ENCODE measurements around the gene SSTR1.

The SSTR1 gene

GRCh38 chr14:38211255-38211735 lies 3.6 kb downstream of the SSTR1 start:
- H3K27me3 ChIP-seq (ENCODE audit: control insufficient read depth, insufficient read depth, low read length): peaks cover 100% of the 10 kb centered on the region
- H3K4me3 ChIP-seq (ENCODE audit: low read depth, low read length): peak overlapping the region; percentile 46
- no peak overlapping the region for H3K27ac ChIP-seq (ENCODE audit: low read depth, low read length)
- no peaks in the 10 kb centered on the region for H3K9me3 ChIP-seq (ENCODE audit: control insufficient read depth, insufficient read depth, low read length)
- H3K4me1 ChIP-seq (ENCODE audit: control insufficient read depth, insufficient read depth, low read length): peaks cover 19% of the 10 kb centered on the region
- no peaks in the 10 kb centered on the region for H3K36me3 ChIP-seq (ENCODE audit: control insufficient read depth, insufficient read depth, low read length)
- H3K9ac ChIP-seq (ENCODE audit: low read depth, low read length): no peak overlapping the region

DNA sequence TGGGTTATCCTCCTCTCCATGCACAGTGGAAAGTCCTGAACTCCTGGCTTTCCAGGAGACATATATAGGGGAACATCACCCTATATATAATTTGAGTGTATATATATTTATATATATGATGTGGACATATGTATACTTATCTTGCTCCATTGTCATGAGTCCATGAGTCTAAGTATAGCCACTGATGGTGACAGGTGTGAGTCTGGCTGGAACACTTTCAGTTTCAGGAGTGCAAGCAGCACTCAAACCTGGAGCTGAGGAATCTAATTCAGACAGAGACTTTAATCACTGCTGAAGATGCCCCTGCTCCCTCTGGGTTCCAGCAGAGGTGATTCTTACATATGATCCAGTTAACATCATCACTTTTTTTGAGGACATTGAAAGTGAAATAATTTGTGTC lies 4.4 kb downstream of the SSTR1 start:
- H3K27me3 ChIP-seq (ENCODE audit: control insufficient read depth, insufficient read depth, low read length): peaks cover 100% of the 10 kb centered on the region
- no peak overlapping the region for H3K27ac ChIP-seq (ENCODE audit: low read depth, low read length)
- no peaks in the 10 kb centered on the region for H3K9me3 ChIP-seq (ENCODE audit: control insufficient read depth, insufficient read depth, low read length)
- no peak overlapping the region for H3K9ac ChIP-seq (ENCODE audit: low read depth, low read length)
- H3K4me1 ChIP-seq (ENCODE audit: control insufficient read depth, insufficient read depth, low read length): peaks cover 19% of the 10 kb centered on the region
- H3K36me3 ChIP-seq (ENCODE audit: control insufficient read depth, insufficient read depth, low read length): no peaks in the 10 kb centered on the region
- H3K4me3 ChIP-seq (ENCODE audit: low read depth, low read length): no peak overlapping the region

GRCh38 chr14:38213001-38213400 lies 5.3 kb downstream of the SSTR1 start:
- Histone ChIP-seq H3K4me1 (ENCODE audit: control insufficient read depth, insufficient read depth, low read length) (peaks cover 26% of the 10 kb centered on the region), H3K27me3 (ENCODE audit: control insufficient read depth, insufficient read depth, low read length) (peaks cover 100% of the 10 kb centered on the region), H3K9ac (ENCODE audit: low read depth, low read length) (no peak overlapping the region), H3K36me3 (ENCODE audit: control insufficient read depth, insufficient read depth, low read length) (no peaks in the 10 kb centered on the region), H3K27ac (ENCODE audit: low read depth, low read length) (no peak overlapping the region), H3K4me3 (ENCODE audit: low read depth, low read length) (no peak overlapping the region), H3K9me3 (ENCODE audit: control insufficient read depth, insufficient read depth, low read length) (no peaks in the 10 kb centered on the region)

- Histone ChIP-seq H3K9ac (ENCODE audit: low read depth, low read length) (no peak overlapping the region), H3K27ac (ENCODE audit: low read depth, low read length) (no peak overlapping the region), H3K4me3 (ENCODE audit: low read depth, low read length) (no peak overlapping the region), H3K4me1 (ENCODE audit: control insufficient read depth, insufficient read depth, low read length) (peaks cover 29% of the 10 kb centered on the region), H3K36me3 (ENCODE audit: control insufficient read depth, insufficient read depth, low read length) (no peaks in the 10 kb centered on the region), H3K27me3 (ENCODE audit: control insufficient read depth, insufficient read depth, low read length) (peaks cover 86% of the 10 kb centered on the region), H3K9me3 (ENCODE audit: control insufficient read depth, insufficient read depth, low read length) (no peaks in the 10 kb centered on the region)
These were observed 9.8 kb downstream of the SSTR1 start for GRCh38 chr14:38217553-38217952.

DNA sequence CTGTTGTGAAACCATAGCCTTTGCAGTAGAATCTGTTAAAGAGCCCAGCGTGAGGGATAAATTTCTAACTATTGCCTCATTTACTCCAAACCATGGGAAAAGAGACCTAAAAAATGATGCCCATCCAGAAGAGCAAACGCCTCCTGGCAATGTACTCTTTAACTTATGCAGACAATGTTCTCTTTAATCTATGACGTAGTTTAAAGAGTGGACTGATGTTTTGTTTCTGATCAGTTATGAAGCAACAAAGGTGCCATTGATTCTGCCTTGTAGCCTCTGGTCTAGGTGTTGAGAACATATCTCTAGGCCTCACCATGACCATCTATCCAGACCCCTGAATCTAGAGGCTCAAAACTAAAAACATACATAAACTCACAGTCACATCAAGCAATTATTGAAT lies 13.4 kb downstream of the SSTR1 start:
- Histone ChIP-seq H3K4me3 (ENCODE audit: low read depth, low read length) (no peak overlapping the region), H3K27ac (ENCODE audit: low read depth, low read length) (no peak overlapping the region), H3K9ac (ENCODE audit: low read depth, low read length) (no peak overlapping the region), H3K9me3 (ENCODE audit: control insufficient read depth, insufficient read depth, low read length) (no peaks in the 10 kb centered on the region), H3K36me3 (ENCODE audit: control insufficient read depth, insufficient read depth, low read length) (no peaks in the 10 kb centered on the region), H3K4me1 (ENCODE audit: control insufficient read depth, insufficient read depth, low read length) (peaks cover 25% of the 10 kb centered on the region), H3K27me3 (ENCODE audit: control insufficient read depth, insufficient read depth, low read length) (peaks cover 55% of the 10 kb centered on the region)

DNA sequence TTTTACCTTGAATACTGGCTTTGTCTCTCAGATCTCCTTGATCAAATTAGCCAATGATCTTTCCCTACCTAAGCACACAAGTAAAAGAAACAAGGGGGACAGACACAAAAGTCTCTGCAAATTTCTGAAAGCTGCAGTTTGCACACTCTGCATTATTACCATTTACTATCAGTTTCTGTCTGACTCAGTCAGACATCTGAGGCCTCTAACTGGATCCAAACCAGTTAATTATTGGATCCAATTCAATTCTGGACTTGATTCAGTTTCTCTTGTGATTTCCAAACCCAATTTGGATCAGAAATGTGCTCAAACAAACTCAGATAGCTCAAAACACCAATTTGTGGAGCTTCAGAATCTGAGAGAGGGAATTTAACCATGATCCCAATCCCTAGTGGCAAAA lies 16.6 kb downstream of the SSTR1 start:
- Histone ChIP-seq H3K4me1 (ENCODE audit: control insufficient read depth, insufficient read depth, low read length) (peaks cover 17% of the 10 kb centered on the region), H3K36me3 (ENCODE audit: control insufficient read depth, insufficient read depth, low read length) (no peaks in the 10 kb centered on the region), H3K27ac (ENCODE audit: low read depth, low read length) (no peak overlapping the region), H3K9ac (ENCODE audit: low read depth, low read length) (no peak overlapping the region), H3K9me3 (ENCODE audit: control insufficient read depth, insufficient read depth, low read length) (no peaks in the 10 kb centered on the region), H3K27me3 (ENCODE audit: control insufficient read depth, insufficient read depth, low read length) (peaks cover 33% of the 10 kb centered on the region), H3K4me3 (ENCODE audit: low read depth, low read length) (no peak overlapping the region)

DNA sequence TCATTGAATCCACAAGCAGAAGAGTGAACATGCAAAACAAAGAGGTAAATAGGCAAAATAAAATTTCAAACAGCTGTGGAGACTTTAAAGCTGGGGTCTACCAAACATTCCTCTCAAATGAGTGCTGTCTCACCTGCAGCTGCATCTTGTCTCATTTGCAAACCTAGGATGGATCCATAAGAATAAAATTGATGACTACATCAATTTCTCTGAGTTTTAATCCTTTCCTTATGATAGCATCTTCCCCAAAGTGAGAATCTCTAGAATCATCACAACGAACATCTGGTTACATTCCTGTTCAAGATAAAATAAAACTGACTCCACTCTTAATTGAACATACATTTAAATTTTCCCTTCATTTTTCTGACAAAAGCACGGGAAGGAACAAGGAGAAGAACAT lies 18.2 kb downstream of the SSTR1 start:
- Histone ChIP-seq H3K9ac (ENCODE audit: low read depth, low read length) (no peak overlapping the region), H3K4me1 (ENCODE audit: control insufficient read depth, insufficient read depth, low read length) (peaks cover 11% of the 10 kb centered on the region), H3K27ac (ENCODE audit: low read depth, low read length) (no peak overlapping the region), H3K9me3 (ENCODE audit: control insufficient read depth, insufficient read depth, low read length) (no peaks in the 10 kb centered on the region), H3K36me3 (ENCODE audit: control insufficient read depth, insufficient read depth, low read length) (no peaks in the 10 kb centered on the region), H3K4me3 (ENCODE audit: low read depth, low read length) (no peak overlapping the region), H3K27me3 (ENCODE audit: control insufficient read depth, insufficient read depth, low read length) (peaks cover 19% of the 10 kb centered on the region)

DNA sequence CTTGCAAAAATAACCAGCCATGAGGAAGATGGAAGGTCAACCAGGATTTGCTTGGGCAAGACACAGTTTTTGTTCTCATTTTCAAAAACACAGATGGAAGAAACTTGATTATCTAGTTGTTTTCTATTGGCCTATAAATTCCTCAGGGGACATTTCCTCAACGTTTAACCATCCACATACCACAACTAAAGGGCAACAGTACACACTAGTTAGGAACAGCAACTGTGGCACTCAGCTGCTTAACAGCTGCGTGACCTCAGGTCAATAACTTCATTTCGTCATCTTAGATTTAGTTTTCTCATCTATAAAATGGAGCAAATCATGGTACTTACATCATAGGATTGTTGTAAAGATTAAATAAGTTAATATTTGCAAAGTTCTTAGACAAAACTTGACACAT lies 18.7 kb downstream of the SSTR1 start:
- Histone ChIP-seq H3K36me3 (ENCODE audit: control insufficient read depth, insufficient read depth, low read length) (no peaks in the 10 kb centered on the region), H3K4me3 (ENCODE audit: low read depth, low read length) (no peak overlapping the region), H3K9ac (ENCODE audit: low read depth, low read length) (no peak overlapping the region), H3K9me3 (ENCODE audit: control insufficient read depth, insufficient read depth, low read length) (no peaks in the 10 kb centered on the region), H3K27me3 (ENCODE audit: control insufficient read depth, insufficient read depth, low read length) (peaks cover 21% of the 10 kb centered on the region), H3K27ac (ENCODE audit: low read depth, low read length) (no peak overlapping the region), H3K4me1 (ENCODE audit: control insufficient read depth, insufficient read depth, low read length) (peaks cover 7% of the 10 kb centered on the region)

DNA sequence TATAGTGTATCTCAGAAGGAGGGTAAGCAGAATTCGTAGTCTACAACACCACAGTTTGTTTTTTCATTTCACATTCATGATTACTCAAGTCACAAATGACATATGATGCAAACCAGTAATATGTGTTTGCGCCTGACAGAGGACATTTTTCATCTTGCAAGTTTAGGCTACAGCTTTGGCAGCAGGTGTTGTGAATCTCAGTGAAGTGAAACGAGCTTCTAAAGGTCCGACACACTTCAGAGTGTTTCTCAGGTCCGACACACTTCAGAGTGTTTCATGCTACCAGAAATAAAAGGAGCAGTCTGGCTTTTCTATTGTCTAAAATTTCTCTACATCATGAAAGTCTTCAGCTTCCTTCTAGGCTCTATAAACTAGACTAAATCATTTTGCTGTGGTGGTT lies 25.5 kb downstream of the SSTR1 start:
- H3K9me3 ChIP-seq (ENCODE audit: control insufficient read depth, insufficient read depth, low read length): no peaks in the 10 kb centered on the region
- no peak overlapping the region for H3K27ac ChIP-seq (ENCODE audit: low read depth, low read length)
- H3K9ac ChIP-seq (ENCODE audit: low read depth, low read length): no peak overlapping the region
- H3K4me3 ChIP-seq (ENCODE audit: low read depth, low read length): no peak overlapping the region
- no peaks in the 10 kb centered on the region for H3K4me1 ChIP-seq (ENCODE audit: control insufficient read depth, insufficient read depth, low read length)
- no peaks in the 10 kb centered on the region for H3K36me3 ChIP-seq (ENCODE audit: control insufficient read depth, insufficient read depth, low read length)
- H3K27me3 ChIP-seq (ENCODE audit: control insufficient read depth, insufficient read depth, low read length): peaks cover 54% of the 10 kb centered on the region

DNA sequence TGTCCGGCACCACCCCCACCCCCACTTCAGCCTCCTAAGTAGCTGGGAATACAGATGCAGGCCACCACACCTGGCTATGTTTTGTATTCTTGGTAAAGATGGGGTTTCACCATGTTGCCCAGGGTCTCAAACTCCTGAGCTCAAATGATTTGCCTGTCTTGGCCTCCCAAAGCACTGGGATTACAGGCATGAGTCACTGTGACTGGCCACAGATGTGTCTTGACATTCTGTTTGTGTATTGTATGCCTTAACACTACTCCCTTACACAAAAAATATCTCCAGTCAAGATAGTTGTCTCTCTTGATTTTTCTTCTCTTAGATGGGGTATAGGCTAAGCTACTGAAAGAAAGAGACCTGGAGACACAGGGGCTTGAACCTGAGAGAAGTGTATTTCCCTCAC lies 30.6 kb downstream of the SSTR1 start:
- Histone ChIP-seq H3K36me3 (ENCODE audit: control insufficient read depth, insufficient read depth, low read length) (no peaks in the 10 kb centered on the region), H3K9ac (ENCODE audit: low read depth, low read length) (no peak overlapping the region), H3K4me3 (ENCODE audit: low read depth, low read length) (no peak overlapping the region), H3K27me3 (ENCODE audit: control insufficient read depth, insufficient read depth, low read length) (peaks cover 73% of the 10 kb centered on the region), H3K4me1 (ENCODE audit: control insufficient read depth, insufficient read depth, low read length) (no peaks in the 10 kb centered on the region), H3K9me3 (ENCODE audit: control insufficient read depth, insufficient read depth, low read length) (no peaks in the 10 kb centered on the region), H3K27ac (ENCODE audit: low read depth, low read length) (no peak overlapping the region)

DNA sequence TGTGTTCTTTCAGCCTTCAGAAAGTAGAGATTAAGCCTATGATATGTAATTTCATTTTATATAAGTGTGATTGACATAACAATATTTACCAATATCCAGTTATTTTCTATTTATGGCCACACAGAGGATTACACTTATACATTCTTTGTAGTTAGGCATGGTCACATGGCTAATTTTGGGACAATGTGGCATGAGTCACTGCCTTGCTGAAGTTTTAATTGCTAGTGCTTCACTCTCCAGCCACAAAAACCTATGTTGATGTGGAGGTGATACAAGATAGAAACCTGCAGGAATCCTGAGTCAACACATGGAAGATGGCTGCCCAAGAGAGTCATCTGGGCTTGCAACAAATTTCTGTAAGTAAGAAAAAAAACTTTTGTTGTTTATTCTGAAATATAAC lies 31.2 kb downstream of the SSTR1 start:
- no peaks in the 10 kb centered on the region for H3K4me1 ChIP-seq (ENCODE audit: control insufficient read depth, insufficient read depth, low read length)
- H3K4me3 ChIP-seq (ENCODE audit: low read depth, low read length): no peak overlapping the region
- H3K36me3 ChIP-seq (ENCODE audit: control insufficient read depth, insufficient read depth, low read length): no peaks in the 10 kb centered on the region
- no peak overlapping the region for H3K9ac ChIP-seq (ENCODE audit: low read depth, low read length)
- peaks cover 69% of the 10 kb centered on the region for H3K27me3 ChIP-seq (ENCODE audit: control insufficient read depth, insufficient read depth, low read length)
- H3K27ac ChIP-seq (ENCODE audit: low read depth, low read length): no peak overlapping the region
- H3K9me3 ChIP-seq (ENCODE audit: control insufficient read depth, insufficient read depth, low read length): no peaks in the 10 kb centered on the region

GRCh38 chr14:38243696-38244240 lies 36.1 kb downstream of the SSTR1 start:
- H3K27me3 ChIP-seq (ENCODE audit: control insufficient read depth, insufficient read depth, low read length): peaks cover 79% of the 10 kb centered on the region
- no peaks in the 10 kb centered on the region for H3K36me3 ChIP-seq (ENCODE audit: control insufficient read depth, insufficient read depth, low read length)
- no peaks in the 10 kb centered on the region for H3K4me1 ChIP-seq (ENCODE audit: control insufficient read depth, insufficient read depth, low read length)
- H3K9me3 ChIP-seq (ENCODE audit: control insufficient read depth, insufficient read depth, low read length): no peaks in the 10 kb centered on the region
- H3K9ac ChIP-seq (ENCODE audit: low read depth, low read length): no peak overlapping the region
- no peak overlapping the region for H3K4me3 ChIP-seq (ENCODE audit: low read depth, low read length)
- no peak overlapping the region for H3K27ac ChIP-seq (ENCODE audit: low read depth, low read length)

Measured in HUES48 (cell line).